ENCODE data around the gene FOXM1.

DNA sequence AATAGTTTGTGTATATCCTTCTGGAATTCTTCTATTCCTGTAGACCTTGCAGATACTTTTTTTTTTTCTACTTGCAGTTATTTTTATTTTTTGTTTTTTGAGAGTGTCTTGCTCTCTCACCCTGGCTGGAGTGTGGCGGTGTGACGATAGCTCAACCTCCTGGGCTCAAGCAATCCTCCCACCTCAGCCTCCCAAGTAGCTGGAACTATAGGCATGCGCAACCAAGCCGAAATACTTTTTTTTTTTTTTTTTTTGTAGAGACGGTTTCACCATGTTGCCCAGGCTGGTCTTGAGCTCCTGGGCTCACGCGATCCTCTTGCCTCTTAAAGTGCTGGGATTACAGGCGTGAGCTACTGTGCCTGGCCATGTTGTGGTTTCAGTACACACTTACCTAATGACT is 23.7 kb upstream of the FOXM1 start:
- TF ChIP-seq, protein P1, sequence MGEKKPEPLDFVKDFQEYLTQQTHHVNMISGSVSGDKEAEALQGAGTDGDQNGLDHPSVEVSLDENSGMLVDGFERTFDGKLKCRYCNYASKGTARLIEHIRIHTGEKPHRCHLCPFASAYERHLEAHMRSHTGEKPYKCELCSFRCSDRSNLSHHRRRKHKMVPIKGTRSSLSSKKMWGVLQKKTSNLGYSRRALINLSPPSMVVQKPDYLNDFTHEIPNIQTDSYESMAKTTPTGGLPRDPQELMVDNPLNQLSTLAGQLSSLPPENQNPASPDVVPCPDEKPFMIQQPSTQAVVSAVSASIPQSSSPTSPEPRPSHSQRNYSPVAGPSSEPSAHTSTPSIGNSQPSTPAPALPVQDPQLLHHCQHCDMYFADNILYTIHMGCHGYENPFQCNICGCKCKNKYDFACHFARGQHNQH (CRISPR knock-in tag; IDR thresholded peaks at IDR 0.05): no peak
- no peak for TF ChIP-seq NR1H2 (CRISPR knock-in tag; IDR thresholded peaks at IDR 0.05; ENCODE audit: borderline replicate concordance, low read depth)
- TF ChIP-seq CTCF (CRISPR knock-in tag; IDR thresholded peaks at IDR 0.05): no peak
